C4-2B (cell line): ENCODE data around the gene AQP9.

ENCODE experiments used
- CTCF ChIP-seq: fragments of 450-650 bp; conservative IDR thresholded peaks from 2 replicates; pipeline ENCODE4 v1.5.1; 2017; ENCODE audit warnings: mild to moderate bottlenecking
- ZFX ChIP-seq: fragments of 450-650 bp; IDR thresholded peaks from 2 replicates; pipeline ENCODE4 v1.6.1; 2017

DNA sequence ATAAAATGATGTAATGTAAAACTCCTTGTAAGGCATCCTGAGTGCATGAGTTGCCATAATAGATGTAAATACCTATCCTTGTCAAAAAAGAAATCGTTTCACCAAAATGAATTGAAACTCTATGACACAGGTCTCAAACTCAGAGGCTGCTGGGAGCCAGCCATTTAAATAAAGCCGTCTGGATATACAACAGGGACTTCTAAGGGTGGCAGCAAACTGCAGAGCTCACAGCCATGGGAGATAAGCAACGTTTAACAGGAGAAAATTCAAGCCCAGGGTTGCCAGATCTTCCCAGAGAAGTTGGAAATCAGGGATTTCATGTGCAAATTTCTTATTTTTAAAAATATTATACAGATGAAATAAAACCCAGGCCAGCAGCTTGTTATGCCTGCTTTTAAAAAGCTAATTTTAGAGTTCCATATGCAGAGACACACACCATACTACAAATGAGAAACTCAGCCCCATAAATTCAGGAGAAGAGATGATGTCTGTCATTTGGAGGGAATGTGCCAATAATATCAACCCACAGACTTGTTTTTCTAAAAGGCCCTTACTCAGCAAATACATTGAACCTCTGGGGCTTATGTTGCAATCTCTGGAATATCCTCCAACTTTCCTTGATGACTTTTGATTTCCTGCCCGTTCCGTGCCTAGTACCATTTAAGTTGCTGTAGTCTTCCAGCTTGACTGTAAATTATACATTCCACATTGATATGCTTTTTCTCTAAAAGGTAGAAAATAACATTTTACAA, 75.6 kb downstream of the AQP9 start:
- TF ChIP-seq ZFX (no peak), CTCF (no peak)
